ENCODE results near the gene CSPG4.

DNA sequence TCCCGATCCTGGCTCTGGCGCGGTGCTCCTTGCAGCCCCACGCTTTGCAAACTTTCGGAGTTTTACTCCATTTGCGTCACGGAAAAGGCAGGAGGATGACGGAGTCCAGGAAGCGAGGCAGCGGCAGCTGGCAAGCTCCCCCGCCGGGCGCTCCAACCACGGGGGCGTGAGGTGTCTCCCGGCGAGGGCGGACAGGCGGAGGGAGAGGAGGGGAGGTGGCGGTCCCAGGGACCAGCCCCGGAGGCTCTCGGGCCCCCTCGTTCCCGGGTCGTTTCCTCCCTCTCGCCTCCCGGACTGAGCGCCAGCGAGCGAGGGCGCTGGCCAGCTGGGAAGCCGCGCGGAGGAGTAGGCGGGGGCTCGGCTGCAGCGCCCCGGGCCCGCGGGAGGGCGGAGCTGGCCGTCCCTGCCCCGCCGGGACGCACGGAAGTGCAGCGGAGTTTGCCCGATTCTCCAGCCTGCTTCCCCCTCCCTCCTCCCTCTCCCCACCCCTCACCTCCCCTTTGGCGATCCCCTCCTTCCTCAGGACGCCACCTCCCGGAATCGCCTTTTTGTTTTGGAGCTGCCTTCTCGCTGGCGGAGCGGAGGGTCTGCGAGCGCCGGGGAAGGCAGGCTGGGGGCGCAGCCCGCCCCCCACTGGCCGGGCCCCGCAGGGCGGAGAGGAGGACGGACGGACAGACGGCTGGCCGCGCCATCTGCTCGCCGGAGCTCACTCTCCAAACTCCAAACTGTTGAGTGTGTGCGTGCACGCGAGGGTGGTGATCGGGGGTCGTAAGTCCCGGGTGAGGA lies 65.1 kb downstream of the CSPG4 start, which contains the start of gene SNX33:
- TF ChIP-seq, protein P1, sequence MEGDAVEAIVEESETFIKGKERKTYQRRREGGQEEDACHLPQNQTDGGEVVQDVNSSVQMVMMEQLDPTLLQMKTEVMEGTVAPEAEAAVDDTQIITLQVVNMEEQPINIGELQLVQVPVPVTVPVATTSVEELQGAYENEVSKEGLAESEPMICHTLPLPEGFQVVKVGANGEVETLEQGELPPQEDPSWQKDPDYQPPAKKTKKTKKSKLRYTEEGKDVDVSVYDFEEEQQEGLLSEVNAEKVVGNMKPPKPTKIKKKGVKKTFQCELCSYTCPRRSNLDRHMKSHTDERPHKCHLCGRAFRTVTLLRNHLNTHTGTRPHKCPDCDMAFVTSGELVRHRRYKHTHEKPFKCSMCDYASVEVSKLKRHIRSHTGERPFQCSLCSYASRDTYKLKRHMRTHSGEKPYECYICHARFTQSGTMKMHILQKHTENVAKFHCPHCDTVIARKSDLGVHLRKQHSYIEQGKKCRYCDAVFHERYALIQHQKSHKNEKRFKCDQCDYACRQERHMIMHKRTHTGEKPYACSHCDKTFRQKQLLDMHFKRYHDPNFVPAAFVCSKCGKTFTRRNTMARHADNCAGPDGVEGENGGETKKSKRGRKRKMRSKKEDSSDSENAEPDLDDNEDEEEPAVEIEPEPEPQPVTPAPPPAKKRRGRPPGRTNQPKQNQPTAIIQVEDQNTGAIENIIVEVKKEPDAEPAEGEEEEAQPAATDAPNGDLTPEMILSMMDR (IDR thresholded peaks at IDR 0.05) = peak; percentile 32 to 42 (median 36)
- peak; percentile 90 for TF ChIP-seq POLR2A (IDR thresholded peaks at IDR 0.05)

Measured in right lobe of liver (tissue), 4 donors.